HEK293T (cell line): ENCODE measurements around the gene TLE1.

Experiments
- ARNT ChIP-seq: fragments of 450-650 bp; IDR thresholded peaks from 2 replicates; pipeline ENCODE4 v1.6.1; 2017; ENCODE audit warnings: mild to moderate bottlenecking
- BHLHE40 ChIP-seq: fragments of 450-650 bp; IDR thresholded peaks from 2 replicates; pipeline ENCODE4 v1.6.1; 2016; ENCODE audit warnings: mild to moderate bottlenecking, moderate library complexity, borderline replicate concordance
- CTBP1 ChIP-seq: fragments of 450-650 bp; IDR thresholded peaks from 2 replicates; pipeline ENCODE4 v1.6.1; 2016; ENCODE audit warnings: borderline replicate concordance
- ELF4 ChIP-seq: fragments of 450-650 bp; IDR thresholded peaks from 2 replicates; pipeline ENCODE4 v1.6.1; 2017; ENCODE audit warnings: antibody characterized with exemption
- FOXA1 ChIP-seq: fragments of 450-650 bp; IDR thresholded peaks from 2 replicates; pipeline ENCODE4 v1.6.1; 2016; ENCODE audit warnings: mild to moderate bottlenecking
- FOXK2 ChIP-seq: fragments of 450-650 bp; IDR thresholded peaks from 2 replicates; pipeline ENCODE4 v1.6.1; 2016; ENCODE audit warnings: mild to moderate bottlenecking
- HDGF ChIP-seq: fragments of 450-650 bp; IDR thresholded peaks from 2 replicates; pipeline ENCODE4 v1.6.1; 2017; ENCODE audit warnings: antibody characterized with exemption, borderline replicate concordance
- LEF1 ChIP-seq: fragments of 450-650 bp; IDR thresholded peaks from 2 replicates; pipeline ENCODE4 v1.6.1; 2017; ENCODE audit warnings: mild to moderate bottlenecking, borderline replicate concordance
- NFRKB ChIP-seq: fragments of 450-650 bp; IDR thresholded peaks from 2 replicates; pipeline ENCODE4 v1.6.1; 2016; ENCODE audit warnings: mild to moderate bottlenecking, moderate library complexity
- SP1 ChIP-seq: fragments of 450-650 bp; IDR thresholded peaks from 2 replicates; pipeline ENCODE4 v1.6.1; 2017
- SUZ12 ChIP-seq: fragments of 450-650 bp; IDR thresholded peaks from 2 replicates; pipeline ENCODE4 v1.6.1; 2016; ENCODE audit warnings: mild to moderate bottlenecking
- TARDBP ChIP-seq: fragments of 450-650 bp; IDR thresholded peaks from 2 replicates; pipeline ENCODE4 v1.6.1; 2016
- TF ChIP-seq, protein P1 (sequence below): fragments of 450-650 bp; IDR thresholded peaks from 2 replicates; pipeline ENCODE4 v1.6.1; 2016

DNA sequence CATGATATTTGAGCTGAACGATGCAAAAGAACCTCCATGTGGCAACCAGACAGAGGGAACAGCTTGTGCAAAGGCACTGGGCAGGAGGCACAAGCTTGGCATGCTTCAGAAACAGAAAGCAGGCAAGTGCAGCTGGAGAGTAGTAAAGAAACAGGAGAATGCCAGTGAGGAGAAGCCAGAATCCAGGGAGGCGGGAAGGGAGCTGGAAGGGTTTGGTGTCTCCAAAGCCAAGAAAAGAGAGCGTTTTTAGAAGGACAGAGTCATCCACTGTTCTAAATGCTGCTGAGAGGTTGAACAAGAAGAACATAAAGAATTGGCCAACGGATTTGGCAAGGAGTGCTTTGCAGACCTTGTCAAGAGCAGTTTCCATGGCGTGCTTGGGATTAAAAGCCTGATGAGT is 124.7 kb downstream of the TLE1 start:
- TF ChIP-seq SP1 (no peak), FOXK2 (no peak), HDGF (no peak), ELF4 (no peak), FOXA1 (no peak), SUZ12 (no peak), NFRKB (no peak), ARNT (no peak), CTBP1 (no peak), LEF1 (no peak), BHLHE40 (no peak), TARDBP (no peak)
- TF ChIP-seq, protein P1, sequence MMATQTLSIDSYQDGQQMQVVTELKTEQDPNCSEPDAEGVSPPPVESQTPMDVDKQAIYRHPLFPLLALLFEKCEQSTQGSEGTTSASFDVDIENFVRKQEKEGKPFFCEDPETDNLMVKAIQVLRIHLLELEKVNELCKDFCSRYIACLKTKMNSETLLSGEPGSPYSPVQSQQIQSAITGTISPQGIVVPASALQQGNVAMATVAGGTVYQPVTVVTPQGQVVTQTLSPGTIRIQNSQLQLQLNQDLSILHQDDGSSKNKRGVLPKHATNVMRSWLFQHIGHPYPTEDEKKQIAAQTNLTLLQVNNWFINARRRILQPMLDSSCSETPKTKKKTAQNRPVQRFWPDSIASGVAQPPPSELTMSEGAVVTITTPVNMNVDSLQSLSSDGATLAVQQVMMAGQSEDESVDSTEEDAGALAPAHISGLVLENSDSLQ, result no peak
